OCI-LY3 (cell line): ENCODE measurements around the gene CCDC187.

Experiments
- CTCF ChIP-seq: fragments of 200-600, 300-600 bp; sonication (generic); IDR thresholded peaks from 2 replicates; pipeline ENCODE4 v1.5.1; 2014; ENCODE audit warnings: antibody characterized with exemption, low read length, low read depth
- EZH2phosphoT487 ChIP-seq: fragments of 200-600 bp; shearing (Covaris generic); IDR thresholded peaks from 2 replicates; pipeline ENCODE4 v1.6.1; 2018; ENCODE audit warnings: antibody characterized with exemption, mixed run types, low read depth

DNA sequence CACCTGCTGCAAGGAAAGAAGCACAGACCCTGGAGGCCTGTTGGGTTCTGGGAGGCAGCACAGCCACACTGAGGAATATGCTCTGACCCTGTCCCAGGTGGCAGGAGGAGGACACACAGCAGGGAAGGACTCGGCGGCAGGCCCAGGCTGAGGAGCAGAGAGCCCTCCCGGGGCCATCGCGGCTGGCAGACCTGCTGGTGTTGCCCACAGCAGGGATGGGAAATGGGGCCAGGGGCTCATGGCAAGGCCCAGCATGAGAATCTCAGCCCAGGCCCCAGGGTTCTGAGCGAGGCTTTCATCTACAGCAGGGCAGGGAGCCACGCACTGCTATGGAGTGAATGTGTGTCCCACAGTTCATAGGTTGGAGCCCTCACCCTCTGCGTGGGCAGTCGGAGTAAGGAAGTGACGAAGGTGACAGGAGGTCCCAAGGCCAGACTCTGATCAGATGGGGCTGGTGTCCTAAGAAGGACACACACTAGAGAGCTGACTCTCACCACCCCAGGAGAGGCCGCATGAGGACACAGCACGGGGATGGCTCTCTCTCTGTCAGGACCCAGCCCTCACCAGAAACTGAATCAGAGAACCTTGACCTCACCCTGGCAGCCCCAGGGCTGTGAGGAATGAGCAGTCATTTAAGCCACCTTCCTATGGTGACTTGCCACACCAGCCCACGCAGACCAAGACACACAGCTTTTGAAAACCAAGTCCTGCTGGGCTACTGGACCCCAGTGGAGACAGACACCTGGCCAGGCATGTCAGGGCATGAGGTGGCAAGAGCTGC is 13.2 kb upstream of the CCDC187 start:
- no peak for TF ChIP-seq EZH2phosphoT487
- TF ChIP-seq CTCF = no peak
